ENCODE measurements around the gene LMF2. TPM values are rescaled to one million over a fixed set of nuclear protein-coding genes. Genes with fewer than 3 reads are reported as not detected.

Gene LMF2
- total and polyA plus RNA-seq, 2 donors = 23.5 to 90.2 TPM

DNA sequence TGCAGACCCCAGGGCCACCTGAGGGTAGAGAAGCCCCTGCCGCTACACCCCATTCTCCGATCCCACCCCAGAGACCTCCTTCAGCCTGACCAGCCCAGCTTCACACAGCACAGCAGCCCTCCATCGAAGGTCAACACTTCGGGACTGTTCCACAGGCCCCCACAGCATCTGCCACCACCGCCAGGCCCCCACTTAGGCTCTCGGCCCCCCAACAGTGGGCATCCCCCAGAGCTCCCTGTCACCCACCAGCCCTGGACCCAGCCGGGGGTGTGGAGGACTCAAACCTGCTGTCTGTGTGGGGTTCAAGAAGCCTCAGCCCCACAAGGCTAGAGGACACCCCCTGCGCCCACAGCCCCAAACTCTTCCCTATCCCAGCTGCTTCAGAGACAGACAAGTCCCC is 38.9 kb downstream of the LMF2 start:
- Histone ChIP-seq H3K9me3 (ENCODE audit: control insufficient read depth in 2 of 2, insufficient read depth in 1 of 2, low read length in 1 of 2) (peaks cover 0 to 6% of the 10 kb centered on the region in 2 donors), H3K4me1 (ENCODE audit: control insufficient read depth in 2 of 2, insufficient read depth in 2 of 2, low read length in 2 of 2) (peaks cover 55 to 74% of the 10 kb centered on the region in 2 donors), H3K27me3 (ENCODE audit: control insufficient read depth in 2 of 2, insufficient read depth in 1 of 2, low read length in 1 of 2) (no peaks in the 10 kb centered on the region), H3K4me3 (ENCODE audit: low read length in 2 of 2) (peak overlapping the region; percentile 46 to 51), H3K36me3 (ENCODE audit: control insufficient read depth in 2 of 2, insufficient read depth in 2 of 2, low read length in 1 of 2) (peaks cover 48% of the 10 kb centered on the region in 2 donors), H3K27ac (ENCODE audit: low read depth in 1 of 2, low read length in 1 of 2) (peak overlapping the region; percentile 94 to 99)
- WGBS = 82% methylated on average over 8 of the region's 8 CpGs
- no peak for DNase-seq (ENCODE audit: low read depth in 6 of 9, low spot score in 9 of 9)

DNA sequence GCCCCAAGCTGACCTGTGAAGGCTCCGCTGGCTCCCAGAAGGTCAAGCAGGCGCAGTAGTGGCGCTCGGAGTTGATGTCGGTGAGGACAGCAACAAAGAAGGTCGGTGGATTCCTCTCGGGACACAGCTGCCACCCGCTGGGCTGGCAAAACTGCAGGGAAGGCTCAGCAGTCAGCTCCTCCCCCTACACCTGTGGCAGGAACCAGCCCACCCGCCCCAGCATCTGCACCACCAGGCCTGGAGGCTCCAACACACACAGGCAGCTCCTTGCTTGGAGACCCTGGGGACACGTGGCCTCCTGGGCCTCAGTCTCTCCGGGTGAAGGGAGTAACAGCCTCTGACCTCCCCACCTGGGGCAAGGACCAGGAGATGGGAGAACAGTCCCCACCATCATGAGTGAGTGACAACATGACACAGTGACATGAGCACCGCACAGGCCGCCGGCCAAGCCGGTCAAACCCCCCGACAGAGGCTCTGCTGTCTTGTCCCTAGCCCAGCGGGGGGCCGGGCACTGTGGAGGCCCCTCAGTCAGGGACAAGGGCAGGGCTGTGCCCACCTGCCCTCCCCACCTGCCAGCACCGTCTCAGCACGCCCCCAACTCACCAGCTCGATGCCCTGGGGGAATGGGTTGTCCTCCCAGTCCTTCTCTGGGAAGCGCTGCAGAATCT is 39.6 kb downstream of the LMF2 start:
- Histone ChIP-seq H3K27me3 (ENCODE audit: control insufficient read depth in 2 of 2, insufficient read depth in 1 of 2, low read length in 1 of 2) (no peaks in the 10 kb centered on the region), H3K9me3 (ENCODE audit: control insufficient read depth in 2 of 2, insufficient read depth in 1 of 2, low read length in 1 of 2) (peaks cover 0 to 6% of the 10 kb centered on the region in 2 donors), H3K4me3 (ENCODE audit: low read length in 2 of 2) (no peak overlapping the region), H3K4me1 (ENCODE audit: control insufficient read depth in 2 of 2, insufficient read depth in 2 of 2, low read length in 2 of 2) (peaks cover 48 to 67% of the 10 kb centered on the region in 2 donors), H3K27ac (ENCODE audit: low read depth in 1 of 2, low read length in 1 of 2) (peak overlapping the region; percentile 64 to 99), H3K36me3 (ENCODE audit: control insufficient read depth in 2 of 2, insufficient read depth in 2 of 2, low read length in 1 of 2) (peaks cover 53 to 55% of the 10 kb centered on the region in 2 donors)
- DNase-seq (ENCODE audit: low read depth in 6 of 9, low spot score in 9 of 9) = peak in 2 of 9 donors; percentile 47 to 60
- 71% methylated on average over 22 of the region's 22 CpGs for WGBS

DNA sequence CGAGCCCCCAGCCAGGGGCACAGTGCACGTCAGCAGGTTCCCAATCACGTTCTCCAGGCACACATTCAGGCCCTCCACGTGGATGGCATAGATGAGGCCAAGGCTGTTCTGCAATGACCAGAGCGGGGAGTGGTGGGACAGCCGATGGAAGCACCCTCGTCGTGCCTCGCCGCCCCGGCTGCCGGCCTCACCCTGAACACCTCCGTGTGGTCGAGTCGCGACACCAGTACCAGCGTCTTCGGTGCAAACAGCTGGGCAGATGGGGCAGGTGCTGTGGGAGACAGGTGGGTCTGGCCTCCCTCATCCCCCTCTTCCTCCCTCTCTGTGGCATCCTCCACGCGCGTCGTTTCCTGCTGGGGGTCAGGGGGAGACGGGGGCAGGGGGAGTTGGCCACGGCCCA is 40.2 kb downstream of the LMF2 start:
- Histone ChIP-seq H3K27ac (ENCODE audit: low read depth in 1 of 2, low read length in 1 of 2) (peak overlapping the region in 1 of 2 donors; percentile 54), H3K36me3 (ENCODE audit: control insufficient read depth in 2 of 2, insufficient read depth in 2 of 2, low read length in 1 of 2) (peaks cover 59 to 60% of the 10 kb centered on the region in 2 donors), H3K27me3 (ENCODE audit: control insufficient read depth in 2 of 2, insufficient read depth in 1 of 2, low read length in 1 of 2) (no peaks in the 10 kb centered on the region), H3K4me1 (ENCODE audit: control insufficient read depth in 2 of 2, insufficient read depth in 2 of 2, low read length in 2 of 2) (peaks cover 42 to 61% of the 10 kb centered on the region in 2 donors), H3K9me3 (ENCODE audit: control insufficient read depth in 2 of 2, insufficient read depth in 1 of 2, low read length in 1 of 2) (peaks cover 0 to 6% of the 10 kb centered on the region in 2 donors), H3K4me3 (ENCODE audit: low read length in 2 of 2) (no peak overlapping the region)
- 44% methylated on average over 24 of the region's 24 CpGs for WGBS
- DNase-seq (ENCODE audit: low read depth in 6 of 9, low spot score in 9 of 9) = no peak

GRCh38 chr22:50465066-50465930 is 42.2 kb downstream of the LMF2 start:
- Histone ChIP-seq H3K36me3 (ENCODE audit: control insufficient read depth in 2 of 2, insufficient read depth in 2 of 2, low read length in 1 of 2) (peaks cover 77 to 79% of the 10 kb centered on the region in 2 donors), H3K27me3 (ENCODE audit: control insufficient read depth in 2 of 2, insufficient read depth in 1 of 2, low read length in 1 of 2) (no peaks in the 10 kb centered on the region), H3K27ac (ENCODE audit: low read depth in 1 of 2, low read length in 1 of 2) (no peak overlapping the region), H3K4me3 (ENCODE audit: low read length in 2 of 2) (no peak overlapping the region), H3K9me3 (ENCODE audit: control insufficient read depth in 2 of 2, insufficient read depth in 1 of 2, low read length in 1 of 2) (peaks cover 0 to 3% of the 10 kb centered on the region in 2 donors), H3K4me1 (ENCODE audit: control insufficient read depth in 2 of 2, insufficient read depth in 2 of 2, low read length in 2 of 2) (peaks cover 22 to 41% of the 10 kb centered on the region in 2 donors)
- DNase-seq (ENCODE audit: low read depth in 6 of 9, low spot score in 9 of 9) = no peak
- WGBS = 97% methylated on average over 30 of the region's 30 CpGs

- 94% methylated on average over 24 of the region's 24 CpGs for WGBS
These were observed 43.1 kb downstream of the LMF2 start for GRCh38 chr22:50464451-50464850.

GRCh38 chr22:50463188-50463900 is 44.2 kb downstream of the LMF2 start:
- WGBS = 98% methylated on average over 28 of the region's 28 CpGs
- no peaks in the 10 kb centered on the region for H3K27me3 ChIP-seq (ENCODE audit: control insufficient read depth in 2 of 2, insufficient read depth in 1 of 2, low read length in 1 of 2)

More at GRCh38 chr22:50464451-50464850, 43.1 kb downstream of the LMF2 start:
- Histone ChIP-seq H3K36me3 (ENCODE audit: control insufficient read depth in 2 of 2, insufficient read depth in 2 of 2, low read length in 1 of 2) (peaks cover 86 to 88% of the 10 kb centered on the region in 2 donors), H3K4me1 (ENCODE audit: control insufficient read depth in 2 of 2, insufficient read depth in 2 of 2, low read length in 2 of 2) (peaks cover 20 to 32% of the 10 kb centered on the region in 2 donors), H3K4me3 (ENCODE audit: low read length in 2 of 2) (no peak overlapping the region), H3K9me3 (ENCODE audit: control insufficient read depth in 2 of 2, insufficient read depth in 1 of 2, low read length in 1 of 2) (no peaks in the 10 kb centered on the region), H3K27me3 (ENCODE audit: control insufficient read depth in 2 of 2, insufficient read depth in 1 of 2, low read length in 1 of 2) (no peaks in the 10 kb centered on the region), H3K27ac (ENCODE audit: low read depth in 1 of 2, low read length in 1 of 2) (no peak overlapping the region)
- DNase-seq (ENCODE audit: low read depth in 6 of 9, low spot score in 9 of 9) = no peak

GRCh38 chr22:50461979-50462540 is 45.4 kb downstream of the LMF2 start:
- no peak for DNase-seq (ENCODE audit: low read depth in 6 of 9, low spot score in 9 of 9)
- 98% methylated on average over 30 of the region's 30 CpGs for WGBS
- no peak overlapping the region for H3K27ac ChIP-seq (ENCODE audit: low read depth in 1 of 2, low read length in 1 of 2)

More at GRCh38 chr22:50463188-50463900, 44.2 kb downstream of the LMF2 start:
- H3K36me3 ChIP-seq (ENCODE audit: control insufficient read depth in 2 of 2, insufficient read depth in 2 of 2, low read length in 1 of 2) = peaks cover 97 to 99% of the 10 kb centered on the region in 2 donors
- H3K4me1 ChIP-seq (ENCODE audit: control insufficient read depth in 2 of 2, insufficient read depth in 2 of 2, low read length in 2 of 2) = peaks cover 10 to 21% of the 10 kb centered on the region in 2 donors
- H3K27ac ChIP-seq (ENCODE audit: low read depth in 1 of 2, low read length in 1 of 2) = no peak overlapping the region
- no peak overlapping the region for H3K4me3 ChIP-seq (ENCODE audit: low read length in 2 of 2)
- H3K9me3 ChIP-seq (ENCODE audit: control insufficient read depth in 2 of 2, insufficient read depth in 1 of 2, low read length in 1 of 2) = no peaks in the 10 kb centered on the region
- no peak for DNase-seq (ENCODE audit: low read depth in 6 of 9, low spot score in 9 of 9)

GRCh38 chr22:50461536-50461935 is 46.0 kb downstream of the LMF2 start:
- Histone ChIP-seq H3K9me3 (ENCODE audit: control insufficient read depth in 2 of 2, insufficient read depth in 1 of 2, low read length in 1 of 2) (no peaks in the 10 kb centered on the region), H3K27me3 (ENCODE audit: control insufficient read depth in 2 of 2, insufficient read depth in 1 of 2, low read length in 1 of 2) (no peaks in the 10 kb centered on the region), H3K4me1 (ENCODE audit: control insufficient read depth in 2 of 2, insufficient read depth in 2 of 2, low read length in 2 of 2) (peaks cover 0 to 3% of the 10 kb centered on the region in 2 donors), H3K27ac (ENCODE audit: low read depth in 1 of 2, low read length in 1 of 2) (no peak overlapping the region), H3K4me3 (ENCODE audit: low read length in 2 of 2) (no peak overlapping the region), H3K36me3 (ENCODE audit: control insufficient read depth in 2 of 2, insufficient read depth in 2 of 2, low read length in 1 of 2) (peaks cover 98 to 100% of the 10 kb centered on the region in 2 donors)
- WGBS = 98% methylated on average over 26 of the region's 26 CpGs
- no peak for DNase-seq (ENCODE audit: low read depth in 6 of 9, low spot score in 9 of 9)

More at GRCh38 chr22:50461979-50462540, 45.4 kb downstream of the LMF2 start:
- Histone ChIP-seq H3K27me3 (ENCODE audit: control insufficient read depth in 2 of 2, insufficient read depth in 1 of 2, low read length in 1 of 2) (no peaks in the 10 kb centered on the region), H3K36me3 (ENCODE audit: control insufficient read depth in 2 of 2, insufficient read depth in 2 of 2, low read length in 1 of 2) (peaks cover 98 to 100% of the 10 kb centered on the region in 2 donors), H3K4me1 (ENCODE audit: control insufficient read depth in 2 of 2, insufficient read depth in 2 of 2, low read length in 2 of 2) (peaks cover 0 to 8% of the 10 kb centered on the region in 2 donors), H3K4me3 (ENCODE audit: low read length in 2 of 2) (no peak overlapping the region), H3K9me3 (ENCODE audit: control insufficient read depth in 2 of 2, insufficient read depth in 1 of 2, low read length in 1 of 2) (no peaks in the 10 kb centered on the region)
